Ishikawa (cell line): ENCODE measurements around the gene NAA38.

ENCODE experiments used
- CEBPB ChIP-seq: IDR thresholded peaks from 2 replicates; pipeline ENCODE4 v1.6.1; 2012
- EP300 ChIP-seq: IDR thresholded peaks from 2 replicates; pipeline ENCODE4 v1.6.1; 2012; ENCODE audit warnings: borderline replicate concordance
- RAD21 ChIP-seq: IDR thresholded peaks from 2 replicates; pipeline ENCODE4 v1.6.1; 2012; ENCODE audit warnings: low read depth
- REST ChIP-seq: IDR thresholded peaks from 2 replicates; pipeline ENCODE4 v1.6.1; 2012; ENCODE audit warnings: low read depth, mild to moderate bottlenecking

- TF ChIP-seq CEBPB = no peak
- no peak for TF ChIP-seq REST
- no peak for TF ChIP-seq RAD21
- no peak for TF ChIP-seq EP300
Measured at GRCh38 chr17:7848739-7849129, 8.6 kb downstream of the NAA38 start.
